Loucy (cell line): ENCODE measurements around the gene FAM180B.

Experiments
- EZH2phosphoT487 ChIP-seq: fragments of 200-600 bp; IDR thresholded peaks from 2 replicates; pipeline ENCODE4 v1.6.1; 2018; ENCODE audit warnings: antibody characterized with exemption, mild to moderate bottlenecking, moderate library complexity, borderline replicate concordance
- TF ChIP-seq, protein P1 (sequence below): fragments of 200-600 bp; sonication (generic); conservative IDR thresholded peaks from 2 replicates; pipeline ENCODE4 v1.5.1; 2014; ENCODE audit warnings: mild to moderate bottlenecking, antibody characterized with exemption, low read length

DNA sequence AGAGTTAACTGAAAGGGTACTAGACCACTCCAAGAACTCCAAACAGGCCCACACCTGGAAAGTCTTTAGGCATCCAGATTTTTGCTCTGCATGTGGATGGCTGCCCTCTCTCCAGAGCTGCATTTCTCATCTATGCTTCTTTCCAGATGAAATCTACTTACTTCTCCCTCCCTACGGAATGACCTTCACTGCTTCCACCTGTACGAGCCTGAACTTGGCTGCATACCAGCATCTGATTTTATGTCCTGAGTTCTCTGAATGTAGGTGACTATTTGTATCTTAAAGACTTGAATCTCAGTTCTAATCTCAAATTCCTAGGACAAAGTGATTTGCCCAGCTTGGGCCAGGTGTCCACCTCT lies 46.8 kb upstream of the FAM180B start:
- TF ChIP-seq, protein P1, sequence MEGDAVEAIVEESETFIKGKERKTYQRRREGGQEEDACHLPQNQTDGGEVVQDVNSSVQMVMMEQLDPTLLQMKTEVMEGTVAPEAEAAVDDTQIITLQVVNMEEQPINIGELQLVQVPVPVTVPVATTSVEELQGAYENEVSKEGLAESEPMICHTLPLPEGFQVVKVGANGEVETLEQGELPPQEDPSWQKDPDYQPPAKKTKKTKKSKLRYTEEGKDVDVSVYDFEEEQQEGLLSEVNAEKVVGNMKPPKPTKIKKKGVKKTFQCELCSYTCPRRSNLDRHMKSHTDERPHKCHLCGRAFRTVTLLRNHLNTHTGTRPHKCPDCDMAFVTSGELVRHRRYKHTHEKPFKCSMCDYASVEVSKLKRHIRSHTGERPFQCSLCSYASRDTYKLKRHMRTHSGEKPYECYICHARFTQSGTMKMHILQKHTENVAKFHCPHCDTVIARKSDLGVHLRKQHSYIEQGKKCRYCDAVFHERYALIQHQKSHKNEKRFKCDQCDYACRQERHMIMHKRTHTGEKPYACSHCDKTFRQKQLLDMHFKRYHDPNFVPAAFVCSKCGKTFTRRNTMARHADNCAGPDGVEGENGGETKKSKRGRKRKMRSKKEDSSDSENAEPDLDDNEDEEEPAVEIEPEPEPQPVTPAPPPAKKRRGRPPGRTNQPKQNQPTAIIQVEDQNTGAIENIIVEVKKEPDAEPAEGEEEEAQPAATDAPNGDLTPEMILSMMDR = no peak; the same call in 1 of the 2 replicates
- TF ChIP-seq EZH2phosphoT487 = no peak
